Smooth muscle cell (in vitro differentiated cells): ENCODE data around the gene ATP11A. TPM values are rescaled to one million over a fixed set of nuclear protein-coding genes. Genes with fewer than 3 reads are reported as not detected.

ENCODE experiments used
- DNase-seq: peaks from one replicate; lab custom pipeline; 2025; ENCODE audit not compliant: unreplicated experiment; lab: John Stamatoyannopoulos, UW
- H2AFZ ChIP-seq: fragments of 200-600 bp; sonication (generic); 2 replicates; pipeline ENCODE4 v1.6.0; 2016; ENCODE audit warnings: antibody characterized with exemption, low read depth, mild to moderate bottlenecking
- H3F3A ChIP-seq: fragments of 200-600 bp; sonication (generic); 2 replicates; pipeline ENCODE4 v1.6.0; 2017; ENCODE audit warnings: antibody characterized with exemption, low read depth
- H3K27ac ChIP-seq: fragments of 200-600 bp; sonication (generic); 2 replicates; pipeline ENCODE4 v1.5.1; 2016; ENCODE audit warnings: low read depth, mild to moderate bottlenecking
- H3K27me3 ChIP-seq: fragments of 200-600 bp; sonication (generic); 2 replicates; pipeline ENCODE4 v1.6.1; 2016; ENCODE audit warnings: low read depth, mild to moderate bottlenecking
- H3K36me3 ChIP-seq: fragments of 200-600 bp; sonication (generic); 2 replicates; pipeline ENCODE4 v1.5.1; 2016; ENCODE audit warnings: low read depth
- H3K4me1 ChIP-seq: fragments of 200-600 bp; sonication (generic); 2 replicates; pipeline ENCODE4 v1.5.1; 2016; ENCODE audit warnings: low read depth
- H3K4me2 ChIP-seq: fragments of 200-600 bp; sonication (generic); 2 replicates; pipeline ENCODE4 v1.6.0; 2016; ENCODE audit warnings: mild to moderate bottlenecking
- H3K4me3 ChIP-seq: fragments of 200-600 bp; sonication (generic); 2 replicates; pipeline ENCODE4 v1.5.1; 2016; ENCODE audit warnings: mild to moderate bottlenecking
- H3K79me2 ChIP-seq: fragments of 200-600 bp; sonication (generic); 2 replicates; pipeline ENCODE4 v1.6.0; 2016; ENCODE audit warnings: low read depth, mild to moderate bottlenecking
- H3K9ac ChIP-seq: fragments of 200-600 bp; sonication (generic); 2 replicates; pipeline ENCODE4 v1.6.0; 2016; ENCODE audit warnings: low read depth
- H3K9me3 ChIP-seq: fragments of 200-600 bp; sonication (generic); replicated peaks from 2 replicates; pipeline ENCODE4 v1.5.1; 2016; ENCODE audit warnings: low read depth
- H4K20me1 ChIP-seq: fragments of 200-600 bp; sonication (generic); 2 replicates; pipeline ENCODE4 v1.6.0; 2016; ENCODE audit warnings: low read depth
- CTCF ChIP-seq: fragments of 200-600 bp; sonication (generic); IDR thresholded peaks from 2 replicates; pipeline ENCODE4 v1.5.1; 2017; ENCODE audit warnings: borderline replicate concordance, mild to moderate bottlenecking, antibody characterized with exemption; ENCODE audit not compliant: insufficient read depth, poor library complexity, severe bottlenecking
- WGBS: methylation state at CpG from one replicate; pipeline ENCODE4 v1.1.7; 2016; ENCODE audit warnings: low lambda C conversion rate; 5-methylcytosine and 5-hydroxymethylcytosine counted together
- polyA plus RNA-seq: library from polyadenylated mRNA; unstranded; fragments of >200 nt; fragmentation: Nextera tagmentation; extraction: Ambion mirVana; gene quantifications from 2 replicates; pipeline ENCODE4 v1.2.1, GENCODE V29; 2016
- total RNA-seq: library from RNA; depleted of rRNA; stranded (reverse); fragments of >200 nt; gene quantifications from 2 replicates; pipeline ENCODE4 v1.2.3, GENCODE V29; 2014

ATP11A gene
- total and polyA plus RNA-seq, 2 experiments from 2014 or later: 6.5 to 7.5 TPM

- Histone ChIP-seq H2AFZ (no peak overlapping the region), H3F3A (no peaks in the 10 kb centered on the region), H4K20me1 (no peaks in the 10 kb centered on the region), H3K79me2 (no peaks in the 10 kb centered on the region), H3K9ac (no peak overlapping the region), H3K9me3 (no peaks in the 10 kb centered on the region), H3K4me1 (no peaks in the 10 kb centered on the region), H3K27me3 (no peaks in the 10 kb centered on the region), H3K4me3 (no peak overlapping the region), H3K36me3 (no peaks in the 10 kb centered on the region), H3K4me2 (no peak overlapping the region), H3K27ac (no peak overlapping the region)
- DNase-seq: no peak
- 96% methylated on average over 14 of the region's 14 CpGs for WGBS
- TF ChIP-seq CTCF: no peak
These were observed 120.8 kb downstream of the ATP11A start for GRCh38 chr13:112810608-112811007.

GRCh38 chr13:112812306-112813055 is 122.6 kb downstream of the ATP11A start:
- H3K4me1 ChIP-seq: no peaks in the 10 kb centered on the region
- TF ChIP-seq CTCF: no peak
- H3K4me2 ChIP-seq: no peak overlapping the region
- H2AFZ ChIP-seq: no peak overlapping the region
- no peaks in the 10 kb centered on the region for H3K27me3 ChIP-seq
- peaks cover 8% of the 10 kb centered on the region for H3K36me3 ChIP-seq
- WGBS: 95% methylated on average over 16 of the region's 17 CpGs
- no peak overlapping the region for H3K27ac ChIP-seq
- no peak for DNase-seq
- no peak overlapping the region for H3K9ac ChIP-seq
- no peak overlapping the region for H3K4me3 ChIP-seq
- H3K79me2 ChIP-seq: no peaks in the 10 kb centered on the region
- H3F3A ChIP-seq: no peaks in the 10 kb centered on the region
- H4K20me1 ChIP-seq: no peaks in the 10 kb centered on the region
- no peaks in the 10 kb centered on the region for H3K9me3 ChIP-seq

GRCh38 chr13:112813552-112813951 is 123.7 kb downstream of the ATP11A start:
- H3K27ac ChIP-seq: no peak overlapping the region
- no peaks in the 10 kb centered on the region for H3K4me1 ChIP-seq
- DNase-seq: no peak
- H3K27me3 ChIP-seq: no peaks in the 10 kb centered on the region
- no peak overlapping the region for H3K9ac ChIP-seq
- H4K20me1 ChIP-seq: no peaks in the 10 kb centered on the region
- no peaks in the 10 kb centered on the region for H3K79me2 ChIP-seq
- H3K9me3 ChIP-seq: no peaks in the 10 kb centered on the region
- H3F3A ChIP-seq: no peaks in the 10 kb centered on the region
- no peak overlapping the region for H3K4me2 ChIP-seq
- TF ChIP-seq CTCF: no peak
- H3K4me3 ChIP-seq: no peak overlapping the region
- 98% methylated on average over 8 of the region's 8 CpGs for WGBS
- H3K36me3 ChIP-seq: peaks cover 8% of the 10 kb centered on the region
- H2AFZ ChIP-seq: no peak overlapping the region

- Histone ChIP-seq H3K27me3 (no peaks in the 10 kb centered on the region), H2AFZ (no peak overlapping the region), H3F3A (no peaks in the 10 kb centered on the region), H3K4me1 (no peaks in the 10 kb centered on the region), H3K4me2 (no peak overlapping the region), H3K9ac (no peak overlapping the region), H4K20me1 (no peaks in the 10 kb centered on the region), H3K79me2 (no peaks in the 10 kb centered on the region), H3K27ac (no peak overlapping the region), H3K4me3 (no peak overlapping the region), H3K36me3 (peaks cover 8% of the 10 kb centered on the region), H3K9me3 (no peaks in the 10 kb centered on the region)
- no peak for DNase-seq
- 80% methylated on average over 10 of the region's 10 CpGs for WGBS
- no peak for TF ChIP-seq CTCF
These were observed 125.2 kb downstream of the ATP11A start for GRCh38 chr13:112814905-112815585.
